ENCODE data around the gene SLAIN2.

DNA sequence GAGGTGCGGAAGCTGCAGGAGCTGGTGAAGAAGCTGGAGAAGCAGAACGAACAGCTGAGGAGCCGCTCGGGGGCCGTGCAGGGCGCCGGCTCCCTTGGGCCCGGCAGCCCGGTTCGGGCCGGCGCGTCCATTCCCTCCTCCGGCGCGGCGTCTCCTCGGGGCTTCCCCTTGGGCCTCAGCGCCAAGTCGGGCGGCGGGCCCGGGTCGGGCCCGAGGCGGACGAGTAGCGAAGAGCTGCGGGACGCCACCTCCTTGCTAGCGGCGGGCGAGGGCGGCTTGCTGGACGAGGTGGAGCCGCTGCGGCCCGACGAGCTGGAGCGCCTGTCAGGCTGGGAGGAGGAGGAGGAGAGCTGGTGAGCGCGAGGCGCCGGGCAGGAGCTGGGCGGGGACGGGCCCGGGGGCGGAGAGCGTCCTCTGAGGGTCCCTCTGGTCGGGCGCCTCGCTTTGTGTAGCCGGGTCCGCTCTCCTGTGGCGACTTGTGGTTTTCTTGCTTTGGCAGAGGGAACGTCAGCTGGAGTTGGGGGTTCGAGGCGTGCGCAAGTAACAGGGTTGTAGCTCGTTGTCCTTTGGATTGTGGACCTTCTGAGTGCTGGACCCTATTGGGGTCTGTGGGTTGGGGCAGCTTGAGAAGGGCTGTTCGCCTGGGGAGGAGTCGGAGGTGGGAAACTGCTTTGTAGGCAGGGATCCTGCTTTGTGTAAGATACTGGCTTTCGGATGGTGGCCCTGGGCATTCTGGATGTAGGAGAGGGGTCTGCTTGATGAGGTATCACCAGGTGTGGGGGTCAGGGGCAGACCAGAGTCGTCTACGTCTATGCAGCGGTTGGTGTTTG, 662 bp downstream of the SLAIN2 start:
- TF ChIP-seq CTCF (IDR thresholded peaks at IDR 0.05) (no peak), NR2C2 (CRISPR knock-in tag; IDR thresholded peaks at IDR 0.05) (no peak), SMAD3 (CRISPR knock-in tag; IDR thresholded peaks at IDR 0.05; ENCODE audit: borderline replicate concordance) (no peak), MLX (CRISPR knock-in tag; IDR thresholded peaks at IDR 0.05) (no peak), ZNF416 (CRISPR knock-in tag; IDR thresholded peaks at IDR 0.05) (no peak), ESRRA (CRISPR knock-in tag; IDR thresholded peaks at IDR 0.05; ENCODE audit: borderline replicate concordance) (no peak), ZNF232 (CRISPR knock-in tag; IDR thresholded peaks at IDR 0.05) (no peak), ZNF219 (CRISPR knock-in tag; IDR thresholded peaks at IDR 0.05; ENCODE audit: borderline replicate concordance) (no peak), USF1 (CRISPR knock-in tag; IDR thresholded peaks at IDR 0.05) (peak; percentile 2; the same call in 1 of the 2 replicates), JUN (CRISPR knock-in tag; IDR thresholded peaks at IDR 0.05) (0 out of 2 replicates have a peak, but pooled peaks have one; percentile 7), MXD4 (CRISPR knock-in tag; IDR thresholded peaks at IDR 0.05; ENCODE audit: borderline replicate concordance) (no peak)
- TF ChIP-seq, protein P1, sequence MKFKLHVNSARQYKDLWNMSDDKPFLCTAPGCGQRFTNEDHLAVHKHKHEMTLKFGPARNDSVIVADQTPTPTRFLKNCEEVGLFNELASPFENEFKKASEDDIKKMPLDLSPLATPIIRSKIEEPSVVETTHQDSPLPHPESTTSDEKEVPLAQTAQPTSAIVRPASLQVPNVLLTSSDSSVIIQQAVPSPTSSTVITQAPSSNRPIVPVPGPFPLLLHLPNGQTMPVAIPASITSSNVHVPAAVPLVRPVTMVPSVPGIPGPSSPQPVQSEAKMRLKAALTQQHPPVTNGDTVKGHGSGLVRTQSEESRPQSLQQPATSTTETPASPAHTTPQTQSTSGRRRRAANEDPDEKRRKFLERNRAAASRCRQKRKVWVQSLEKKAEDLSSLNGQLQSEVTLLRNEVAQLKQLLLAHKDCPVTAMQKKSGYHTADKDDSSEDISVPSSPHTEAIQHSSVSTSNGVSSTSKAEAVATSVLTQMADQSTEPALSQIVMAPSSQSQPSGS (CRISPR knock-in tag; IDR thresholded peaks at IDR 0.05; ENCODE audit: borderline replicate concordance, low read depth) = no peak
- TF ChIP-seq, protein P2, sequence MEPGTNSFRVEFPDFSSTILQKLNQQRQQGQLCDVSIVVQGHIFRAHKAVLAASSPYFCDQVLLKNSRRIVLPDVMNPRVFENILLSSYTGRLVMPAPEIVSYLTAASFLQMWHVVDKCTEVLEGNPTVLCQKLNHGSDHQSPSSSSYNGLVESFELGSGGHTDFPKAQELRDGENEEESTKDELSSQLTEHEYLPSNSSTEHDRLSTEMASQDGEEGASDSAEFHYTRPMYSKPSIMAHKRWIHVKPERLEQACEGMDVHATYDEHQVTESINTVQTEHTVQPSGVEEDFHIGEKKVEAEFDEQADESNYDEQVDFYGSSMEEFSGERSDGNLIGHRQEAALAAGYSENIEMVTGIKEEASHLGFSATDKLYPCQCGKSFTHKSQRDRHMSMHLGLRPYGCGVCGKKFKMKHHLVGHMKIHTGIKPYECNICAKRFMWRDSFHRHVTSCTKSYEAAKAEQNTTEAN (CRISPR knock-in tag; IDR thresholded peaks at IDR 0.05) = no peak
